K562 (cell line): Measurements from ENCODE around the gene PCSK5.

Source experiments
- TF ChIP-seq, protein P1 (sequence below), 3 experiments: IDR thresholded peaks in 2 of 3; conservative IDR thresholded peaks in 1 of 3; 2 replicates each; pipeline ENCODE4 v1.5.1; 2011 to 2012; ENCODE audit warnings: low read length in 3 of 3, mild to moderate bottlenecking in 3 of 3, control low read depth in 2 of 3, improper control_type of control experiment in 1 of 3, inconsistent platforms in 1 of 3, low read depth in 1 of 3, mixed read lengths in 1 of 3, moderate library complexity in 1 of 3; ENCODE audit not compliant: insufficient read depth in 2 of 3
- TF ChIP-seq, protein P2 (sequence below): sonication (generic); formaldehyde crosslinking; IDR thresholded peaks from 2 replicates; pipeline ENCODE4 v1.9.0; 2022; ENCODE audit warnings: mild to moderate bottlenecking, missing genetic modification reagents

DNA sequence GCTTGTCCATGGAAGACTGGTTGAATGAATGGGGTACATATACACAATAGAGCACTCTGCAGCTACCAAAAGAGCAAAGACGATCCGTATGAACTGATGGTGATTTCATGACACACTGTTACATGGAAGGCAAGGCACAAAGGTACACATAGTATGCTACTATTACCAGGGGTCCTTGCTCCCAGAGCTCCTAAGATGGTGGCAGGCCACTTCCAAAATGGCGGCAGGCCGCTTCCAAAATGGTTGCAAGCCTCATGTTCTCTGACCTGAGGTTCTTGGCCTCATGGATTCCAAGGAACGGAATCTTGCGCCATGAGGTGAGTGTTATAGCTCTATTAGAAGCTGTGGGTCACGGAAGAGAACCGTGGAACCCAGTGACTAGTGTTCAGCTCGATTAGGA lies 356.2 kb downstream of the PCSK5 start:
- TF ChIP-seq, protein P1, sequence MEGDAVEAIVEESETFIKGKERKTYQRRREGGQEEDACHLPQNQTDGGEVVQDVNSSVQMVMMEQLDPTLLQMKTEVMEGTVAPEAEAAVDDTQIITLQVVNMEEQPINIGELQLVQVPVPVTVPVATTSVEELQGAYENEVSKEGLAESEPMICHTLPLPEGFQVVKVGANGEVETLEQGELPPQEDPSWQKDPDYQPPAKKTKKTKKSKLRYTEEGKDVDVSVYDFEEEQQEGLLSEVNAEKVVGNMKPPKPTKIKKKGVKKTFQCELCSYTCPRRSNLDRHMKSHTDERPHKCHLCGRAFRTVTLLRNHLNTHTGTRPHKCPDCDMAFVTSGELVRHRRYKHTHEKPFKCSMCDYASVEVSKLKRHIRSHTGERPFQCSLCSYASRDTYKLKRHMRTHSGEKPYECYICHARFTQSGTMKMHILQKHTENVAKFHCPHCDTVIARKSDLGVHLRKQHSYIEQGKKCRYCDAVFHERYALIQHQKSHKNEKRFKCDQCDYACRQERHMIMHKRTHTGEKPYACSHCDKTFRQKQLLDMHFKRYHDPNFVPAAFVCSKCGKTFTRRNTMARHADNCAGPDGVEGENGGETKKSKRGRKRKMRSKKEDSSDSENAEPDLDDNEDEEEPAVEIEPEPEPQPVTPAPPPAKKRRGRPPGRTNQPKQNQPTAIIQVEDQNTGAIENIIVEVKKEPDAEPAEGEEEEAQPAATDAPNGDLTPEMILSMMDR (IDR thresholded peaks at IDR 0.05 in 2 of 3, conservative IDR thresholded peaks at IDR 0.05 in 1 of 3; ENCODE audit: insufficient read depth in 2 of 3, low read depth in 1 of 3, low read length in 3 of 3) = no peak
- TF ChIP-seq, protein P2, sequence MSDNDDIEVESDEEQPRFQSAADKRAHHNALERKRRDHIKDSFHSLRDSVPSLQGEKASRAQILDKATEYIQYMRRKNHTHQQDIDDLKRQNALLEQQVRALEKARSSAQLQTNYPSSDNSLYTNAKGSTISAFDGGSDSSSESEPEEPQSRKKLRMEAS (CRISPR knock-in tag) = no peak
